ENCODE results near the gene ABLIM1. TPM values are rescaled to one million over a fixed set of nuclear protein-coding genes. Genes with fewer than 3 reads are reported as not detected.

ABLIM1 gene
- total RNA-seq, 6 donors from 2014 or later = 92.2 to 153 (median 131) TPM

- Histone ChIP-seq H3K4me1 (peaks cover 16 to 25% (median 19%) of the 10 kb centered on the region in 4 donors), H3K27ac (no peak overlapping the region), H3K27me3 (no peaks in the 10 kb centered on the region), H3K36me3 (peaks cover 0 to 24% (median 6%) of the 10 kb centered on the region in 4 donors), H3K4me3 (no peak overlapping the region), H3K9me3 (no peaks in the 10 kb centered on the region)
- 89 to 93% methylated on average over 3 of the region's 3 CpGs for WGBS, 2 donors
- ATAC-seq (ENCODE audit: low FRiP score in 2 of 2) = no peak
- TF ChIP-seq CTCF (IDR thresholded peaks at IDR 0.05) (no peak), POLR2AphosphoS5 (IDR thresholded peaks at IDR 0.05) (no peak), EP300 (IDR thresholded peaks at IDR 0.05) (no peak), POLR2A (IDR thresholded peaks at IDR 0.05) (no peak)
- no peak for DNase-seq
These were observed 58.0 kb downstream of the ABLIM1 start for GRCh38 chr10:114600057-114600456.

GRCh38 chr10:114596793-114597192, 61.3 kb downstream of the ABLIM1 start:
- no peak for TF ChIP-seq POLR2AphosphoS5 (IDR thresholded peaks at IDR 0.05)
- TF ChIP-seq POLR2A (IDR thresholded peaks at IDR 0.05) = no peak
- no peak for TF ChIP-seq CTCF (IDR thresholded peaks at IDR 0.05)
- no peak for TF ChIP-seq EP300 (IDR thresholded peaks at IDR 0.05)
- H3K27ac ChIP-seq = no peak overlapping the region
- ATAC-seq (ENCODE audit: low FRiP score in 2 of 2) (no peak), DNase-seq (no peak)
- no peaks in the 10 kb centered on the region for H3K9me3 ChIP-seq
- peaks cover 0 to 23% (median 6%) of the 10 kb centered on the region in 4 donors for H3K36me3 ChIP-seq
- WGBS, 2 donors = 64 to 73% methylated on average over 5 of the region's 5 CpGs
- H3K4me3 ChIP-seq = no peak overlapping the region
- no peaks in the 10 kb centered on the region for H3K27me3 ChIP-seq
- no peaks in the 10 kb centered on the region for H3K4me1 ChIP-seq

GRCh38 chr10:114593816-114594468, 64.1 kb downstream of the ABLIM1 start:
- H3K9me3 ChIP-seq = no peaks in the 10 kb centered on the region
- no peaks in the 10 kb centered on the region for H3K4me1 ChIP-seq
- H3K27me3 ChIP-seq = no peaks in the 10 kb centered on the region
- TF ChIP-seq POLR2AphosphoS5 (IDR thresholded peaks at IDR 0.05) (no peak), POLR2A (IDR thresholded peaks at IDR 0.05) (no peak), EP300 (IDR thresholded peaks at IDR 0.05) (no peak), CTCF (IDR thresholded peaks at IDR 0.05) (no peak)
- DNase-seq (no peak), ATAC-seq (ENCODE audit: low FRiP score in 2 of 2) (no peak)
- 91 to 94% methylated on average over 1 of the region's 1 CpG for WGBS, 2 donors
- no peak overlapping the region for H3K27ac ChIP-seq
- no peak overlapping the region for H3K4me3 ChIP-seq
- H3K36me3 ChIP-seq = peaks cover 0 to 3% (median 0%) of the 10 kb centered on the region in 4 donors

GRCh38 chr10:114593240-114593792, 64.8 kb downstream of the ABLIM1 start:
- Histone ChIP-seq H3K4me3 (no peak overlapping the region), H3K27me3 (no peaks in the 10 kb centered on the region), H3K9me3 (no peaks in the 10 kb centered on the region), H3K4me1 (no peaks in the 10 kb centered on the region), H3K36me3 (no peaks in the 10 kb centered on the region), H3K27ac (no peak overlapping the region)
- TF ChIP-seq EP300 (IDR thresholded peaks at IDR 0.05) (no peak), POLR2AphosphoS5 (IDR thresholded peaks at IDR 0.05) (no peak), POLR2A (IDR thresholded peaks at IDR 0.05) (no peak), CTCF (IDR thresholded peaks at IDR 0.05) (no peak)
- ATAC-seq (ENCODE audit: low FRiP score in 2 of 2) (no peak), DNase-seq (no peak)

GRCh38 chr10:114590993-114591392, 67.1 kb downstream of the ABLIM1 start:
- no peak for DNase-seq
- Histone ChIP-seq H3K9me3 (no peaks in the 10 kb centered on the region), H3K27me3 (no peaks in the 10 kb centered on the region), H3K27ac (no peak overlapping the region), H3K36me3 (no peaks in the 10 kb centered on the region), H3K4me3 (no peak overlapping the region), H3K4me1 (no peaks in the 10 kb centered on the region)
- TF ChIP-seq POLR2AphosphoS5 (IDR thresholded peaks at IDR 0.05) (no peak), CTCF (IDR thresholded peaks at IDR 0.05) (no peak), EP300 (IDR thresholded peaks at IDR 0.05) (no peak), POLR2A (IDR thresholded peaks at IDR 0.05) (no peak)
- ATAC-seq (ENCODE audit: low FRiP score in 2 of 2) = no peak
